Activated T-helper 1 cell treated with anti-CD3 and anti-CD28 coated beads, Interleukin-12 subunit alpha, Interleukin-12 subunit beta, Interleukin-2, Interleukin-4 antibody, amounts not matched to agents 30 ng/mL and 10 ng/mL and 1 ng/mL, durations not matched to agents 14 hours and 24 hours and 36 hours (primary cell): ENCODE results near the gene PYGL. TPM values are rescaled to one million over a fixed set of nuclear protein-coding genes. Genes with fewer than 3 reads are reported as not detected.
"Not testable (repeated sequence)": the region's sequence is repeated elsewhere in the genome, so short reads cannot be mapped to it uniquely, and the experiment has no call there.

Experiments
- DNase-seq: peaks from one replicate; pipeline ENCODE4 v3.0.0; 2021; ENCODE audit warnings: low spot score
- H3K27ac Mint-ChIP-seq: one replicate; pipeline ENCODE4 v1.8.0; 2021; ENCODE audit warnings: mild to moderate bottlenecking, mixed read lengths
- H3K27me3 Mint-ChIP-seq: one replicate; pipeline ENCODE4 v1.8.0; 2022; ENCODE audit warnings: mild to moderate bottlenecking, moderate library complexity, mixed read lengths; ENCODE audit not compliant: insufficient read depth
- H3K36me3 Mint-ChIP-seq: one replicate; pipeline ENCODE4 v1.8.0; 2021; ENCODE audit warnings: low read depth, mixed read lengths
- H3K4me1 Mint-ChIP-seq: one replicate; pipeline ENCODE4 v1.8.0; 2021; ENCODE audit warnings: low read depth, mixed read lengths
- H3K4me3 Mint-ChIP-seq: one replicate; pipeline ENCODE4 v1.8.0; 2021; ENCODE audit warnings: mild to moderate bottlenecking, moderate library complexity, mixed read lengths
- H3K9me3 Mint-ChIP-seq: one replicate; pipeline ENCODE4 v1.8.0; 2021; ENCODE audit warnings: mixed read lengths
- intact Hi-C: fragments of 100-400 bp; cut with micrococcal nuclease; formaldehyde crosslinking; loops from one replicate; pipeline ENCODE4 v1.15.1; 2024
- total RNA-seq: library from RNA; stranded (reverse); gene quantifications from 2 replicates; pipeline ENCODE4 v1.2.3, GENCODE V29; 2022

The PYGL gene
- total RNA-seq, 1 donor from 2014 or later, result 0.13 TPM

- no peaks in the 10 kb centered on the region for H3K36me3 Mint-ChIP-seq
- no peaks in the 10 kb centered on the region for H3K4me1 Mint-ChIP-seq
- intact Hi-C loops, result no loop called here
Observed at GRCh38 chr14:50931559-50931958, 12.7 kb downstream of the PYGL start.

GRCh38 chr14:50929506-50929905, 14.8 kb downstream of the PYGL start:
- Mint-ChIP-seq H3K4me1 (no peaks in the 10 kb centered on the region), H3K36me3 (no peaks in the 10 kb centered on the region), H3K27me3 (peaks cover 3% of the 10 kb centered on the region), H3K9me3 (no peaks in the 10 kb centered on the region), H3K27ac (no peak overlapping the region), H3K4me3 (no peak overlapping the region)
- intact Hi-C loops, result no loop called here
- no peak for DNase-seq

More at GRCh38 chr14:50931559-50931958, 12.7 kb downstream of the PYGL start:
- H3K27ac Mint-ChIP-seq, result no peak overlapping the region
- no peak for DNase-seq
- H3K9me3 Mint-ChIP-seq, result no peaks in the 10 kb centered on the region
- no peak overlapping the region for H3K4me3 Mint-ChIP-seq
- peaks cover 6% of the 10 kb centered on the region for H3K27me3 Mint-ChIP-seq

GRCh38 chr14:50928002-50928635, 16.2 kb downstream of the PYGL start:
- Mint-ChIP-seq H3K36me3 (no peaks in the 10 kb centered on the region), H3K9me3 (no peaks in the 10 kb centered on the region), H3K27me3 (peaks cover 3% of the 10 kb centered on the region), H3K4me1 (no peaks in the 10 kb centered on the region), H3K27ac (no peak overlapping the region), H3K4me3 (no peak overlapping the region)
- intact Hi-C loops, result no loop called here
- DNase-seq, result no peak

GRCh38 chr14:50926851-50927386, 17.4 kb downstream of the PYGL start:
- no peaks in the 10 kb centered on the region for H3K4me1 Mint-ChIP-seq
- no peaks in the 10 kb centered on the region for H3K9me3 Mint-ChIP-seq
- no peaks in the 10 kb centered on the region for H3K36me3 Mint-ChIP-seq
- H3K4me3 Mint-ChIP-seq, result no peak overlapping the region
- H3K27ac Mint-ChIP-seq, result no peak overlapping the region
- peaks cover 6% of the 10 kb centered on the region for H3K27me3 Mint-ChIP-seq
- DNase-seq, result no peak
- intact Hi-C loops, result no loop called here

GRCh38 chr14:50924843-50925242, 19.4 kb downstream of the PYGL start:
- H3K27me3 Mint-ChIP-seq, result peaks cover 3% of the 10 kb centered on the region
- no peak for DNase-seq
- no peaks in the 10 kb centered on the region for H3K4me1 Mint-ChIP-seq
- intact Hi-C loops, result no loop called here
- H3K36me3 Mint-ChIP-seq, result no peaks in the 10 kb centered on the region
- H3K4me3 Mint-ChIP-seq, result no peak overlapping the region
- no peaks in the 10 kb centered on the region for H3K9me3 Mint-ChIP-seq
- no peak overlapping the region for H3K27ac Mint-ChIP-seq

- no peaks in the 10 kb centered on the region for H3K4me1 Mint-ChIP-seq
- intact Hi-C loops, result no loop called here
- no peak overlapping the region for H3K4me3 Mint-ChIP-seq
- H3K36me3 Mint-ChIP-seq, result no peaks in the 10 kb centered on the region
- H3K27me3 Mint-ChIP-seq, result peaks cover 3% of the 10 kb centered on the region
- no peak for DNase-seq
- no peak overlapping the region for H3K27ac Mint-ChIP-seq
- H3K9me3 Mint-ChIP-seq, result no peaks in the 10 kb centered on the region
Observed at GRCh38 chr14:50924236-50924635, 20.0 kb downstream of the PYGL start.

- no peaks in the 10 kb centered on the region for H3K4me1 Mint-ChIP-seq
- intact Hi-C loops, result no loop called here
- no peak overlapping the region for H3K27ac Mint-ChIP-seq
- no peak for DNase-seq
- peaks cover 4% of the 10 kb centered on the region for H3K27me3 Mint-ChIP-seq
- no peak overlapping the region for H3K4me3 Mint-ChIP-seq
- H3K36me3 Mint-ChIP-seq, result no peaks in the 10 kb centered on the region
- H3K9me3 Mint-ChIP-seq, result no peaks in the 10 kb centered on the region
Observed at GRCh38 chr14:50922803-50923202, 21.5 kb downstream of the PYGL start.

GRCh38 chr14:50920482-50921230, 23.6 kb downstream of the PYGL start:
- peaks cover 8% of the 10 kb centered on the region for H3K27me3 Mint-ChIP-seq
- intact Hi-C loops, result no loop called here
- no peak for DNase-seq
- no peaks in the 10 kb centered on the region for H3K9me3 Mint-ChIP-seq
- H3K4me3 Mint-ChIP-seq, result no peak overlapping the region
- H3K36me3 Mint-ChIP-seq, result no peaks in the 10 kb centered on the region
- H3K27ac Mint-ChIP-seq, result no peak overlapping the region
- H3K4me1 Mint-ChIP-seq, result no peaks in the 10 kb centered on the region

- DNase-seq, H3K4me1 Mint-ChIP-seq, H3K27me3 Mint-ChIP-seq, H3K36me3 Mint-ChIP-seq, H3K27ac Mint-ChIP-seq, H3K9me3 Mint-ChIP-seq, H3K4me3 Mint-ChIP-seq, intact Hi-C loops: not testable (repeated sequence)
Observed at GRCh38 chr14:50919524-50919923, 24.8 kb downstream of the PYGL start.

GRCh38 chr14:50917449-50917848, 26.8 kb downstream of the PYGL start:
- Mint-ChIP-seq H3K9me3 (no peaks in the 10 kb centered on the region), H3K27ac (no peak overlapping the region), H3K4me1 (no peaks in the 10 kb centered on the region), H3K36me3 (no peaks in the 10 kb centered on the region), H3K4me3 (no peak overlapping the region), H3K27me3 (peaks cover 8% of the 10 kb centered on the region)
- intact Hi-C loops, result no loop called here
- no peak for DNase-seq

GRCh38 chr14:50910495-50911420, 33.5 kb downstream of the PYGL start:
- DNase-seq, result no peak
- intact Hi-C loops, result no loop called here
- H3K36me3 Mint-ChIP-seq, result no peaks in the 10 kb centered on the region
- no peaks in the 10 kb centered on the region for H3K4me1 Mint-ChIP-seq
- no peak overlapping the region for H3K27ac Mint-ChIP-seq
- peaks cover 7% of the 10 kb centered on the region for H3K27me3 Mint-ChIP-seq
- no peak overlapping the region for H3K4me3 Mint-ChIP-seq
- no peaks in the 10 kb centered on the region for H3K9me3 Mint-ChIP-seq

- Mint-ChIP-seq H3K4me3 (no peak overlapping the region), H3K36me3 (no peaks in the 10 kb centered on the region), H3K27me3 (peaks cover 13% of the 10 kb centered on the region), H3K27ac (no peak overlapping the region), H3K9me3 (no peaks in the 10 kb centered on the region), H3K4me1 (no peaks in the 10 kb centered on the region)
- DNase-seq, result no peak
- intact Hi-C loops, result no loop called here
Observed at GRCh38 chr14:50906326-50907065, 37.8 kb downstream of the PYGL start.
